Activated naive CD8-positive, alpha-beta T cell (primary cell): Measurements from ENCODE around the gene GREB1L.
"Not testable (repeated sequence)": the region's sequence is repeated elsewhere in the genome, so short reads cannot be mapped to it uniquely, and the experiment has no call there.

Experiments
- H3K27ac Mint-ChIP-seq: one replicate; pipeline ENCODE4 v1.8.0; 2021; ENCODE audit warnings: mixed read lengths
- H3K27me3 Mint-ChIP-seq: one replicate; pipeline ENCODE4 v1.8.0; 2021; ENCODE audit warnings: mixed read lengths
- H3K36me3 Mint-ChIP-seq: one replicate; pipeline ENCODE4 v1.8.0; 2021; ENCODE audit warnings: mixed read lengths
- H3K4me1 Mint-ChIP-seq: one replicate; pipeline ENCODE4 v1.8.0; 2021; ENCODE audit warnings: low read depth, mixed read lengths
- H3K4me3 Mint-ChIP-seq: one replicate; pipeline ENCODE4 v1.8.0; 2021; ENCODE audit warnings: mild to moderate bottlenecking, mixed read lengths
- H3K9me3 Mint-ChIP-seq: one replicate; pipeline ENCODE4 v1.8.0; 2021; ENCODE audit warnings: low read depth, mixed read lengths

Gene GREB1L

GRCh38 chr18:21275645-21276044, 33.6 kb downstream of the GREB1L start:
- H3K27ac Mint-ChIP-seq: no peak overlapping the region

GRCh38 chr18:21277578-21277977, 35.5 kb downstream of the GREB1L start:
- Mint-ChIP-seq H3K27ac (no peak overlapping the region), H3K27me3 (peaks cover 15% of the 10 kb centered on the region), H3K4me3 (no peak overlapping the region), H3K36me3 (no peaks in the 10 kb centered on the region), H3K9me3 (no peaks in the 10 kb centered on the region), H3K4me1 (no peaks in the 10 kb centered on the region)

More at GRCh38 chr18:21275645-21276044, 33.6 kb downstream of the GREB1L start:
- Mint-ChIP-seq H3K4me3 (no peak overlapping the region), H3K4me1 (no peaks in the 10 kb centered on the region), H3K27me3 (peaks cover 10% of the 10 kb centered on the region), H3K9me3 (no peaks in the 10 kb centered on the region), H3K36me3 (no peaks in the 10 kb centered on the region)

DNA sequence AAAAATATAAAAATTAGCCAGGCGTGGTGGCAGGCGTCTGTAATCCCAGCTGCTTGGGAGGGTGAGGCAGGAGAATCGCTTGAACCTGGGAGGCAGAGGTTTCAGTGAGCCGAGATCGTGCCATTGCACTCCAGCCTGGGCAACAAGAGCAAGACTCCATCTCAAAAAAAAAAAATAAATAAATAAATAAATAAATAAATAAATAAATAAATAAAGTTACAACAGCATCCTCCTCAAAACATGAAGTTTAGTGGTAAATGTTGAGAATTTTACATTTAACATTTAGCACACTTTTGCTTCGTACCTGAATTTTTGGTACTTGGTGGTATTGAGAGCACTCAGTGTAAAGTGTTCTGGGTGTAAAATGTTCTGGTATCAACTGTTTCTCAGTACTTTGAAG, 36.2 kb downstream of the GREB1L start:
- H3K4me1 Mint-ChIP-seq, H3K9me3 Mint-ChIP-seq, H3K27ac Mint-ChIP-seq, H3K4me3 Mint-ChIP-seq, H3K36me3 Mint-ChIP-seq: not testable (repeated sequence)
- peaks cover 15% of the 10 kb centered on the region for H3K27me3 Mint-ChIP-seq

DNA sequence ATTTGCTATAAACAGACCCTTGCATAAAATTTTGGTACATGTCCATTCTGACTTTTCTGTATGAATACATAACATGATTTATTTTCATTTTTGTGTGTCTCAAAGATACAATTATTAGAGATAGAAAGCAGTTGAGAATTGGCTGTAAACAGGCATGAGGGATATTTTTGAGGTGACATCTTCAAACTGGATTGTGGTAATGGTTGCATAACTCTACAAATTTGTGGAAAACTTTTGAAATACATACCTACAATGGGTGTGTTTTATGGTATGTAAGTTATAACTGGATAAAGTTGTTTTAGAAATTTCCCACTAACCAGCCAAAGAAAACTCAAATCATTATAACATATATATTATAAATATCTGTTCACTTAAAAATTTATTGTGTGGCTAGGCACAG, 39.6 kb downstream of the GREB1L start:
- Mint-ChIP-seq H3K27ac (no peak overlapping the region), H3K27me3 (peaks cover 15% of the 10 kb centered on the region), H3K9me3 (no peaks in the 10 kb centered on the region), H3K4me1 (no peaks in the 10 kb centered on the region), H3K4me3 (no peak overlapping the region), H3K36me3 (no peaks in the 10 kb centered on the region)

DNA sequence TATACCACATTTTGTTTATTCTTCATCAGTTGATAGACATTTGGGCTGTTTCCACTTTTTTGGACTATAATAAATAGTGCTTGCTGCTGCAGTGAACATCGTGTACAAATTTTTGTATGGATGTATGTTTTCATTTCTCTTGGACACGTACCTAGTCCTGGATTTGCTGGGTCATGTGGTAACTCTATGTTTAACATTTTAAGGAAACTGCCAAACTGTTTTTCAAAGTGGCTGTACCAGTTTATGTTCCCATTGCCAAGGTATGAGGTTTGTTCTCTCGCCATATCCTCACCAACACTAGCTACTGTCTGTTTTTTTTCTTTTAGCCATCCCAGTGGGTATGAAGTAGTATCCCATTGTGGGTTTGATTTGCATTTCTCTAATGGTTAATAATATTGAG, 42.5 kb downstream of the GREB1L start:
- Mint-ChIP-seq H3K9me3 (no peaks in the 10 kb centered on the region), H3K4me1 (no peaks in the 10 kb centered on the region), H3K27me3 (peaks cover 9% of the 10 kb centered on the region), H3K4me3 (no peak overlapping the region), H3K36me3 (no peaks in the 10 kb centered on the region), H3K27ac (no peak overlapping the region)

DNA sequence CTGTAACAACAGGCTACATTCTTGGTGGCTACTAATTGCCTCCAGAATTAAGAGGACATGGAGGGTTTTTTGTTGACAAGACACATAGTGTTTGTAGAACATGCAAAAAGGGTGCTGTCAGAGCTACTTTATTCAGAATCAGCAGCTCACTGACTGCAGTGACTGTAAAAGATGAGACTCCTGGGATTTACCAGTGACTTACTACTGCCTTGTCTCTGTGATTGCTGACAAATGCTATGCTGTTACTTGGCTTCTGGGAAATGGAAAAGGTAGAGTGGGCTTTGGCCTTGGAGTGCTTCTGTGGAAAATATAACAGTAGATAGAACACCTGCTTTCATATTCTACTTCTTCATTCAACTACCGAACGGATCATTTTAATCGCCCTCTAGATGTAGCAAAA, 47.8 kb downstream of the GREB1L start:
- Mint-ChIP-seq H3K4me3 (no peak overlapping the region), H3K9me3 (no peaks in the 10 kb centered on the region), H3K36me3 (no peaks in the 10 kb centered on the region), H3K27ac (no peak overlapping the region), H3K27me3 (peaks cover 6% of the 10 kb centered on the region), H3K4me1 (no peaks in the 10 kb centered on the region)

GRCh38 chr18:21291106-21291505, 49.1 kb downstream of the GREB1L start:
- H3K9me3 Mint-ChIP-seq: peaks cover 2% of the 10 kb centered on the region
- H3K4me1 Mint-ChIP-seq: no peaks in the 10 kb centered on the region
- no peak overlapping the region for H3K27ac Mint-ChIP-seq

GRCh38 chr18:21293479-21293878, 51.4 kb downstream of the GREB1L start:
- no peaks in the 10 kb centered on the region for H3K36me3 Mint-ChIP-seq
- H3K27me3 Mint-ChIP-seq: peaks cover 6% of the 10 kb centered on the region
- H3K9me3 Mint-ChIP-seq: peaks cover 3% of the 10 kb centered on the region
- no peak overlapping the region for H3K4me3 Mint-ChIP-seq
- H3K27ac Mint-ChIP-seq: no peak overlapping the region
- H3K4me1 Mint-ChIP-seq: no peaks in the 10 kb centered on the region

More at GRCh38 chr18:21291106-21291505, 49.1 kb downstream of the GREB1L start:
- Mint-ChIP-seq H3K4me3 (no peak overlapping the region), H3K27me3 (peaks cover 7% of the 10 kb centered on the region), H3K36me3 (no peaks in the 10 kb centered on the region)

GRCh38 chr18:21295101-21295500, 53.1 kb downstream of the GREB1L start:
- no peaks in the 10 kb centered on the region for H3K36me3 Mint-ChIP-seq
- H3K27me3 Mint-ChIP-seq: peaks cover 7% of the 10 kb centered on the region
- H3K4me1 Mint-ChIP-seq: no peaks in the 10 kb centered on the region
- peaks cover 3% of the 10 kb centered on the region for H3K9me3 Mint-ChIP-seq
- no peak overlapping the region for H3K27ac Mint-ChIP-seq
- no peak overlapping the region for H3K4me3 Mint-ChIP-seq

- no peaks in the 10 kb centered on the region for H3K36me3 Mint-ChIP-seq
- H3K27me3 Mint-ChIP-seq: peaks cover 9% of the 10 kb centered on the region
- no peak overlapping the region for H3K27ac Mint-ChIP-seq
- H3K4me1 Mint-ChIP-seq: no peaks in the 10 kb centered on the region
- no peak overlapping the region for H3K4me3 Mint-ChIP-seq
- peaks cover 3% of the 10 kb centered on the region for H3K9me3 Mint-ChIP-seq
Observed at GRCh38 chr18:21296045-21296444, 54.0 kb downstream of the GREB1L start.

GRCh38 chr18:21298351-21298750, 56.3 kb downstream of the GREB1L start:
- H3K27me3 Mint-ChIP-seq: peaks cover 11% of the 10 kb centered on the region
- H3K4me1 Mint-ChIP-seq: no peaks in the 10 kb centered on the region
- no peak overlapping the region for H3K4me3 Mint-ChIP-seq
- H3K36me3 Mint-ChIP-seq: no peaks in the 10 kb centered on the region
- no peak overlapping the region for H3K27ac Mint-ChIP-seq
- peaks cover 3% of the 10 kb centered on the region for H3K9me3 Mint-ChIP-seq

DNA sequence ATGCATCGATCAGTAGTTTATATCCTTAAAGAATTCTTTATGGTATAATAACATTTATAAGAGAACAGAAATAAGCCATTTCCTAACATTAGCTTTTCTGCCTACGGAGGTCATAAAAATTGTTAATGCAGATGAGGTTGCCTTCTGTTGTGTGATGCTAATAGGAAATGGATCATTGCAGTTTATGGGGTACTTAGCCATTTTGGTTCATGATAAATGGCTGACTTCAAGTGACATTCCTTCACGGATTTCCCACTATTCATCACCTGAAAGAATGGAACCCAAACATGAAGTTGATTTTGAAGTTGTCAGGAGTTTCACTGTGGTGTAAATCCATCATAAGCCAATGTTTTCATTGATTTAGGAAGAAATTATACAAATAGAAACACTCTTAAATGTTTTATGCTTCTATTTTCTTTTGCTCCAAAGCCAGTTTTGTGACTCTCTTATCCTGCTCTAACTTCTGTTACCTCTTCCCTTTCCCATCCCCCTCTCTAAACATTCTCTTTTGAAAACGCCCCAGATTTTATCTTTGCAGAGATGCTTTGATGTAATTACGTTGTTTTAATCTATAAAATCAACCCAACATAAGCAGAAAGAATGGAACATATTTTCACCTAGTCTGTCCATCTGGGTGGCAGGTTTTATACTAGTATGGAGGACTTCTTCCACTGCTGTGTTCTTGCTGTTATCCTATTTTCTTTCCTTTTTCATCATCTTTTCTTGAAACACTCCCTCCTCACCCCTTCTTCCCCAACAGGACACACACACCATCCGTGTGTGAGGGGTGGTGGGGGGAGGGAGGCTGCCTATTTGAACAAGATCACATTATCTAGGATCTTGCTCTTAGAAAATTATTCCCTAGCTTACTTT, 58.2 kb downstream of the GREB1L start:
- Mint-ChIP-seq H3K4me3 (no peak overlapping the region), H3K4me1 (no peaks in the 10 kb centered on the region), H3K27me3 (peaks cover 11% of the 10 kb centered on the region), H3K9me3 (peaks cover 3% of the 10 kb centered on the region), H3K27ac (no peak overlapping the region), H3K36me3 (no peaks in the 10 kb centered on the region)

- peaks cover 3% of the 10 kb centered on the region for H3K9me3 Mint-ChIP-seq
Observed at GRCh38 chr18:21300908-21301200, 58.8 kb downstream of the GREB1L start.

DNA sequence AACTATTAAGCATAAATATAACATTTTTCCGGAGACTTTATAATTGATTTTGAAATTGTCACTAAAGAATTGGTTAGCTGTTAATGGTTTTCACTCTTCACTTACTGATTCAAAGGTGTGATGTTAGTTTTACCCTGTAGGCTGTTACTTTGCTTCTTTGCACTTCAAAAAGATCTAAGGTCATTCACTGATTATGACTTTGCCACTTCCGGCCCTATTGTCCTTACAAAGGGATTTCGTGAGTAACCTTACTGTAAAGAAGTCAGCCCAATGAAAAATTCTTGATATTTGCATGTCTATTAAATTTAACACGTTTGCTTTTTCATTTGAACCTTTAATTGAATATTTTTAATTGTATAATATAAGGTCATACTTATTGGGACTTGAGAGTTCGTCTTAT, 61.4 kb downstream of the GREB1L start:
- Mint-ChIP-seq H3K4me1 (no peaks in the 10 kb centered on the region), H3K9me3 (no peaks in the 10 kb centered on the region), H3K4me3 (no peak overlapping the region), H3K27ac (no peak overlapping the region), H3K27me3 (peaks cover 11% of the 10 kb centered on the region), H3K36me3 (no peaks in the 10 kb centered on the region)

More at GRCh38 chr18:21300908-21301200, 58.8 kb downstream of the GREB1L start:
- Mint-ChIP-seq H3K4me1 (no peaks in the 10 kb centered on the region), H3K27ac (no peak overlapping the region), H3K4me3 (no peak overlapping the region), H3K27me3 (peaks cover 11% of the 10 kb centered on the region), H3K36me3 (no peaks in the 10 kb centered on the region)

DNA sequence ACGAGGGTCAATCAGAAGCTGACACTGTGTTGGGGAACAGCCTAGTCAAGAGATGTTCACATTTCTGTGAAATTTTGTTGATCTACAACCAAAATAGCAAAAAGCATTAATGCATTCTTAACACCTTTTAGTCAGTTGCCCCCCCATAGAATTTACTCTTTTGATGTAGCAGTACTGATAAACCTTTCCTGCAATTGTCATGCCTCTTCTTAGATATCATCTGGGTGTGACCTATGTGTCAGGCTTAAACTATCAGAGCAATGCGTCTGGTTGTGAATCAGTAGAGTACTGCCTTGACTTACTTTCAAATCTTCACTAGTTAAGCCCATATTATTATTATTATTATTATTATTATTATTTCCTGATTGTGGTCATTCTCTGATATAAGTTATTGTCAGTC, 61.9 kb downstream of the GREB1L start:
- Mint-ChIP-seq H3K36me3 (no peaks in the 10 kb centered on the region), H3K9me3 (no peaks in the 10 kb centered on the region), H3K4me1 (no peaks in the 10 kb centered on the region), H3K27me3 (peaks cover 11% of the 10 kb centered on the region), H3K4me3 (no peak overlapping the region), H3K27ac (no peak overlapping the region)

DNA sequence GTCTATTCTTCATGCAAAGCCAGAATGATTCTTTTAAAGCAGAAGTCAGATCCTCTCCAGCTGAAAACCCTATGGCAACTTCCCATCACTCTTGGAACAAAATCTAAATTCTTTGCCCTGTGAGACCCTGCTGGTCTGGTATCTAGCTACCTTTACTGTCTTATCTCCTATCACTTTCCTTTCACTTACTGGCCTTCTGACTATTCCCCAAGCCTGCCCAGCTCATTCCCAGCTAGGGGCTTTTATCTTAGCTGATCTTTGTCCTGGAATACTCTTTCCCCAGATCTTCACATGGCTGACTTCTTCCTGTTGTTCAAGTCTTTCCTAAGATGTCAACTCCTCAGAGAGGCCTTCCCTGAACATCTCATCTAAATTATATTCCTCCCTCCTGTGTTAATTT, 63.6 kb downstream of the GREB1L start:
- Mint-ChIP-seq H3K36me3 (no peaks in the 10 kb centered on the region), H3K9me3 (no peaks in the 10 kb centered on the region), H3K4me1 (no peaks in the 10 kb centered on the region), H3K4me3 (no peak overlapping the region), H3K27ac (no peak overlapping the region), H3K27me3 (peaks cover 7% of the 10 kb centered on the region)
